Glutamatergic neuron (in vitro differentiated cells): ENCODE measurements around the gene PALM. TPM values are rescaled to one million over a fixed set of nuclear protein-coding genes. Genes with fewer than 3 reads are reported as not detected.

Experiments
- DNase-seq: peaks from one replicate; pipeline ENCODE4 v3.0.0; 2022
- H3K27ac Mint-ChIP-seq: one replicate; pipeline ENCODE4 v1.8.0; 2020; ENCODE audit warnings: mild to moderate bottlenecking, mixed read lengths, inconsistent platforms; ENCODE audit not compliant: unreplicated experiment
- H3K27me3 Mint-ChIP-seq: one replicate; pipeline ENCODE4 v1.8.0; 2020; ENCODE audit warnings: mild to moderate bottlenecking, moderate library complexity, mixed read lengths, inconsistent platforms; ENCODE audit not compliant: unreplicated experiment
- H3K36me3 Mint-ChIP-seq: one replicate; pipeline ENCODE4 v1.8.0; 2020; ENCODE audit warnings: mild to moderate bottlenecking, mixed read lengths, inconsistent platforms; ENCODE audit not compliant: unreplicated experiment
- H3K4me1 Mint-ChIP-seq: one replicate; pipeline ENCODE4 v1.8.0; 2020; ENCODE audit warnings: mild to moderate bottlenecking, low read depth, mixed read lengths, inconsistent platforms; ENCODE audit not compliant: unreplicated experiment
- H3K4me3 Mint-ChIP-seq: one replicate; pipeline ENCODE4 v1.8.0; 2020; ENCODE audit warnings: mild to moderate bottlenecking, mixed read lengths, inconsistent platforms; ENCODE audit not compliant: unreplicated experiment
- H3K9me3 Mint-ChIP-seq: one replicate; pipeline ENCODE4 v1.8.0; 2020; ENCODE audit warnings: mild to moderate bottlenecking, moderate library complexity, mixed read lengths, inconsistent platforms; ENCODE audit not compliant: unreplicated experiment
- CTCF ChIP-seq: fragments of 200-600 bp; sonication (generic); IDR thresholded peaks from one replicate; pipeline ENCODE4 v1.5.0; 2021; ENCODE audit not compliant: partially characterized antibody, unreplicated experiment
- total RNA-seq: library from RNA; stranded (reverse); fragmentation: NEBNext Ultra II Directional; extraction: Animal tissue kit (Norgen Biotek cat#: 25700); gene quantifications from one replicate; pipeline ENCODE4 v1.2.1, GENCODE V29; 2021; ENCODE audit not compliant: unreplicated experiment

PALM gene
- total RNA-seq, 1 donor from 2014 or later: 349 TPM

GRCh38 chr19:791567-792305, 83.0 kb downstream of the PALM start:
- no peak for DNase-seq
- peaks cover 18% of the 10 kb centered on the region for H3K9me3 Mint-ChIP-seq

GRCh38 chr19:792306-792885, 83.7 kb downstream of the PALM start:
- Mint-ChIP-seq H3K4me1 (peaks cover 18% of the 10 kb centered on the region), H3K9me3 (peaks cover 18% of the 10 kb centered on the region), H3K4me3 (no peak overlapping the region), H3K36me3 (no peaks in the 10 kb centered on the region), H3K27ac (peak overlapping the region; percentile 78), H3K27me3 (peaks cover 17% of the 10 kb centered on the region)
- DNase-seq: no peak
- no peak for TF ChIP-seq CTCF

More at GRCh38 chr19:791567-792305, 83.0 kb downstream of the PALM start:
- H3K4me3 Mint-ChIP-seq: peak overlapping the region; percentile 25
- peaks cover 16% of the 10 kb centered on the region for H3K27me3 Mint-ChIP-seq
- H3K27ac Mint-ChIP-seq: peak overlapping the region; percentile 78
- H3K4me1 Mint-ChIP-seq: peaks cover 17% of the 10 kb centered on the region
- TF ChIP-seq CTCF: no peak
- H3K36me3 Mint-ChIP-seq: no peaks in the 10 kb centered on the region

GRCh38 chr19:793806-794205, 85.1 kb downstream of the PALM start:
- no peak overlapping the region for H3K4me3 Mint-ChIP-seq
- no peak for TF ChIP-seq CTCF
- DNase-seq: no peak

DNA sequence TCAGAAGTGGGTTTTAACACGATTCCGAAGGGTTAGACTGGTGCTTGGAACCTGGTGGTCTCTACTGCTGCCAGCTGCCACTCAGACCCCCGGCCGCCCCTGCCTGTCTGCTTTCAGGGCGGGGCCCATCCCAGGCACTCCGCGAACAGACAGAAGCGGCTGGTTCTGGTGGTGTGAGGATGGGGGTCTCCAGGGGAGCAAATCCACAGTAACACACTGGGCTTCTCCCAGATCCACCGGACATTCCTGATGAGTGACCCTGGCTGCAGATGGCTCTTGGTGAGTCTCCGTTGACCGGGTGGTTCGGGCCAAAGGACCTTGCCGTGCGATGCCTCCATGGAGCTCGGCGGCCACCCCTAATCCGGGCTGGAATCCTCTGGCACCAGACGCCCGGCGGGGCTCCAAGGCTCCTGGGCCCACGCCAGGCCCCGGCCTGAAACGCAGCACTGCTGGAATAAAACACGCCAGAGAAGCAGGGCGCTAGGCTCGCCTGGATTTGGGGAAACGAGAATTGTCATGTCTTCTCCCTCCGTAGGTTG, 86.4 kb downstream of the PALM start:
- no peaks in the 10 kb centered on the region for H3K36me3 Mint-ChIP-seq
- peaks cover 7% of the 10 kb centered on the region for H3K9me3 Mint-ChIP-seq
- no peak overlapping the region for H3K27ac Mint-ChIP-seq
- no peak for TF ChIP-seq CTCF
- peaks cover 13% of the 10 kb centered on the region for H3K4me1 Mint-ChIP-seq
- no peak for DNase-seq
- H3K4me3 Mint-ChIP-seq: no peak overlapping the region
- peaks cover 16% of the 10 kb centered on the region for H3K27me3 Mint-ChIP-seq

More at GRCh38 chr19:793806-794205, 85.1 kb downstream of the PALM start:
- no peaks in the 10 kb centered on the region for H3K36me3 Mint-ChIP-seq
- peaks cover 17% of the 10 kb centered on the region for H3K27me3 Mint-ChIP-seq
- peaks cover 13% of the 10 kb centered on the region for H3K9me3 Mint-ChIP-seq
- H3K4me1 Mint-ChIP-seq: peaks cover 18% of the 10 kb centered on the region
- H3K27ac Mint-ChIP-seq: no peak overlapping the region
